A673 (cell line): ENCODE measurements around the gene LAMA4.

Experiments
- CTCF ChIP-seq: fragments of 300-800, 200-600 bp; sonication (generic); conservative IDR thresholded peaks from 2 replicates; pipeline ENCODE4 v1.5.1; 2017; ENCODE audit warnings: low read depth, mild to moderate bottlenecking, antibody characterized with exemption, low read length, moderate library complexity, mixed read lengths
- EZH2 ChIP-seq: fragments of 200-600 bp; sonication (generic); IDR thresholded peaks from 2 replicates; pipeline ENCODE4 v1.6.1; 2017; ENCODE audit warnings: borderline replicate concordance, low read depth, mild to moderate bottlenecking, mixed read lengths, antibody characterized with exemption, low read length; ENCODE audit not compliant: poor library complexity, severe bottlenecking

- TF ChIP-seq CTCF: no peak
- TF ChIP-seq EZH2: no peak
These were observed 112.7 kb downstream of the LAMA4 start for GRCh38 chr6:112141707-112142106.
